Measurements from ENCODE around the gene ZDHHC8. TPM values are rescaled to one million over a fixed set of nuclear protein-coding genes. Genes with fewer than 3 reads are reported as not detected.

The ZDHHC8 gene
- total RNA-seq, 2 experiments from 2014 or later = 46.3 to 46.5 TPM

DNA sequence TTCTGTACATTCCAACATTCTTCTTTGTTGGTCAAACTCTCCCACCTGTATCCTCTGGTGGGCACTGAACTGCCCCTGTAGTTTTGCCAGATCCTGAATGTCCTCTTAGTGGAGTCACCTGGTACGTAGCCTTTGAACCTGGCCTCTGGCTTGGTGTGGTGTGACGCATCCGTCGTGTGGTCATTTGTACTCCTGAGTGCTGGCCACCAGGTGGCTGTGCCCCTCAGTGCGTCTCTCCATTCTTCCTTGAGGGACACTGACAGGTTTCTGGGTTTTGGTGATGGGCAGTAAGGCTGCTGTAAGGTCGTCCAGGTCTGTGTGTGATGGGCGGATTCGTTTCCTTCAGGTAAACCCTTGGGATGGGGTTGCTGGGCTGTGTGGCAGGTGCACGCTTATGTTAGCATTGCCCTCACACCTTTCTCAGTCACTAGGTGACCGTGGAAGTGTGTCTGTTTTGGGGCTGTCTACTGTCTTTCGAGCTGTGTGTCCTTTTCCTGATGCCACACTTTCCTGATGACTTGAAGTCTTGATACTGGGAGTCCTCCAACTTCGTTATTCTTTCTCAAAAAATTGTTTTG, 29.3 kb upstream of the ZDHHC8 start:
- H3K9me3 Mint-ChIP-seq = no peaks in the 10 kb centered on the region
- ChIA-PET CTCF (interaction anchor here (0.7 kb wide), 1 partner anchor 50 kb away, joined by 3 read pairs; no protein-coding TSS in a partner anchor), POLR2A (interaction anchor here (0.6 kb wide), 1 partner anchor 15 kb away, joined by 3 read pairs; the partner anchor contains the start of gene TRMT2A)
- peaks cover 47% of the 10 kb centered on the region for H3K4me1 Mint-ChIP-seq (ENCODE audit: low read depth)
- peak overlapping the region; percentile 62 for H3K27ac Mint-ChIP-seq
- DNase-seq = no peak
- intact Hi-C loops (cut with micrococcal nuclease) = no loop called here
- peaks cover 24% of the 10 kb centered on the region for H3K36me3 Mint-ChIP-seq
- no peaks in the 10 kb centered on the region for H3K27me3 Mint-ChIP-seq
- H3K4me3 Mint-ChIP-seq = no peak overlapping the region

DNA sequence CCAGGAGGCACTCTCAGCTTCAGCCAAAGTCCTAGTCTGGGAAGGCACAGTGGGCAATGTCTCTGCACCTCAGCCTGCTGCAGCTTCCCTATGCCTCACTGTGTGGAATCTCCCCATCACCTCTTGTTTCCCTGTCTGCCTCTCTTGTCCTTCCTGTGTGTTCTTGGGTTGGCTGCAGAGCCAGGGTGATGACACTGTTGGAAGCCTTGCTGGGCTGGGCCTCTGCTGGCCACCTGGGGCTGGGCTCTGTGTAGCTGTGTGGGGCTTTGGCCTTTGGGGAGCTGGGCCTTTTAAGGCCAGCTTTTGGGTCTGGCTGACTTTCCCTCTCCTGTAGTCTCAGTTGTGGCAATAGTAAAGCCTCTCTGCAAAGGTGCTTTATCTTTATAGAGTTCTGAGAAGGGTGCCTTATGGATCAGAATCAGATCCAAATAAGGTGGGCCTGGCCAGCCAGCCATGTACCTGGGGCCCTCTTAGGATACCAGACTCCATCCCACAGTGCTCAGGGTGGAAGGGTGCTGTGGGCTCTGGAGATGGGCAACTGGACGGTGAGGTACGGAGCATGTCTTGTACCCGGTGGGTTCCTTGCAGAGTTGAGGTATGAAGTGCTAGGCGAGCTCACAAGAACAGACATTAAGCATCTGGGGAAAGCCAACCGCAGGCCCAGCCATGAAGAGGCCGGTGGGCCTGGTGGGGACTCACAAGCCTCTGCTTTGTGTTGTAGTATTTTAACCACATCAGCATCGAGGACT, 26.0 kb upstream of the ZDHHC8 start:
- intact Hi-C loops (cut with micrococcal nuclease) = no loop called here
- Mint-ChIP-seq H3K36me3 (peaks cover 12% of the 10 kb centered on the region), H3K9me3 (no peaks in the 10 kb centered on the region), H3K27me3 (no peaks in the 10 kb centered on the region), H3K4me3 (no peak overlapping the region), H3K4me1 (ENCODE audit: low read depth) (peaks cover 18% of the 10 kb centered on the region), H3K27ac (no peak overlapping the region)
- DNase-seq = no peak
- POLR2A ChIA-PET = no interaction called here
- CTCF ChIA-PET = no interaction called here

DNA sequence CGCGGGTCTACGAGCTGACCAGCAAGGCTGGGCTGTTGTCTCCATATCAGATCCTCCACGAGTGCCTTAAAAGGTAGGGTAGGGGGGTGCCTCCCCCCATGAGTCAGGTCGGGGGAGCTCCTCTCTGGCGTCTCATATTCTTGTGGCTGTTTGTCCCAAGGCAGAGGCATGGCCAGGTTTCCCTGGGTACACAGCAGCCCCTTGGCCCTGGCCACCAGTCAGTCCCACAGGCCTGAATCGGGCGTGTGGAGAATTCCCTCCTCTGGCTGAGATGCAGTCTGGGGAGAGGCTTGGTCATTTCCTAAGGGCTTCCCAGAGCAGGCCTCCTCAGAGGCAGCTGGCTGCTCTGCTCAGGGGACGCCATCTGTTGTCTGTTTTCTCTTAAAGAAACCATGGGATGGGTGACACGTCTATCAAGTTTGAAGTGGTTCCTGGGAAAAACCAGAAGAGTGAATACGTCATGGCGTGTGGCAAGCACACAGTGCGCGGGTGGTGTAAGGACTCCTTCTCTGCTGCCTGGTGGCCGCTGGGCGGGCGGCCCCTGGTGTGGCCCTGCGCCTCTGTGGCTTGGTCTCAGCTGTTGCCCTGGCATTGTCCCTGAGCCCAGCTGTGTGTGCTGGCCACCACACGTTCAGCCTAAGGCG, 25.3 kb upstream of the ZDHHC8 start:
- ChIA-PET CTCF (interaction anchor here (1.3 kb wide), 1 partner anchor 23 kb away, joined by 3 read pairs; no protein-coding TSS in a partner anchor), POLR2A (no interaction called here)
- H3K9me3 Mint-ChIP-seq = no peaks in the 10 kb centered on the region
- H3K4me3 Mint-ChIP-seq = no peak overlapping the region
- peaks cover 14% of the 10 kb centered on the region for H3K36me3 Mint-ChIP-seq
- no peaks in the 10 kb centered on the region for H3K27me3 Mint-ChIP-seq
- intact Hi-C loops (cut with micrococcal nuclease) = no loop called here
- peaks cover 15% of the 10 kb centered on the region for H3K4me1 Mint-ChIP-seq (ENCODE audit: low read depth)
- no peak overlapping the region for H3K27ac Mint-ChIP-seq
- no peak for DNase-seq

DNA sequence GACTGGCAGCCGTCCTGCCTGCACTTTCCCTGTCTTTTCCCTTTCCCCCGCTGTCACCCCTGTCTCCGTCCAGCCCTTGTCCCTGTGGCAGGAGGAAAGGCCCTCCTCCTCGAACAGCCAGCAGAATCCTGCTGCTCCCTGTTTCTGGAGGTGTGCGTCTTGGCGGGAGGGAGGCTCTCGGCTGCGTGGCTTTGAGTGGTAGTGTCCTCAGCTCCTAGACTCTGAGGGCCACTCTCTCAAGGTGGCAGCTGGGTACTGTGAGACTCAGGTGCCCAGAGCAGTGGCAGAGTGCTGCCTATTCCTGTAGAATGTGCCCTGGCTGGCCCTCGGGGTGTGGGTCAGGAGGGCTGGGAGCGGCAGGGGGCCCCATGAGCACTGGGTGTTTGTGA, 24.8 kb upstream of the ZDHHC8 start:
- H3K36me3 Mint-ChIP-seq = peaks cover 14% of the 10 kb centered on the region

DNA sequence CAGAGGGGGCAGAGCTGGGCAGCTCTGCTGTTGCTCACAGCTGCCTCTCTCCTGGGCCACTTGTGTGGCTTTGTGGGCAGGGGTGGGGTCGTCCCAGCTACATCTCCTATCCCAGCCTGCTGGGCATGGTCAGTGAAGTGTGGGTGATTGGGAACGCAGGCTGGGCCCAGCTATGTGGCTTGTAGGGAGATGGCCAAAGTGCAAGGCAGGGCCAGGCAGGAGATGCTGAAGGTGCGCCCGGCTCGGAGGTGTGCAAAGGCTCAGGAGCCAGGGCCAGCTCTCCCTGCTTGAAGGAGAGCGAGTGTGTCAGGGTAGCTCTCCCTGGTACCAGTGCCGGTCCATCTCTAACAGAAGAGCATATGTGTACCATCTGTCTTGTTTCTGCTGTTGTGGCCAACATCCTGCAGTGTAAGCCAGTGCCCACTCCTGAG, 24.1 kb upstream of the ZDHHC8 start:
- no peak for DNase-seq
- no peaks in the 10 kb centered on the region for H3K27me3 Mint-ChIP-seq
- CTCF ChIA-PET = interaction anchor here (1.2 to 1.3 kb wide), 2 partner anchors 22 to 136 kb away, joined by 3 read pairs; no protein-coding TSS in a partner anchor

More for the DNA sequence above, 24.8 kb upstream of the ZDHHC8 start:
- H3K27me3 Mint-ChIP-seq = no peaks in the 10 kb centered on the region
- no peak overlapping the region for H3K4me3 Mint-ChIP-seq
- ChIA-PET POLR2A (no interaction called here), CTCF (interaction anchor here (1.2 to 1.3 kb wide), 2 partner anchors 22 to 135 kb away, joined by 3 read pairs; no protein-coding TSS in a partner anchor)
- intact Hi-C loops (cut with micrococcal nuclease) = no loop called here
- peaks cover 12% of the 10 kb centered on the region for H3K4me1 Mint-ChIP-seq (ENCODE audit: low read depth)
- no peak overlapping the region for H3K27ac Mint-ChIP-seq
- no peak for DNase-seq
- H3K9me3 Mint-ChIP-seq = no peaks in the 10 kb centered on the region

DNA sequence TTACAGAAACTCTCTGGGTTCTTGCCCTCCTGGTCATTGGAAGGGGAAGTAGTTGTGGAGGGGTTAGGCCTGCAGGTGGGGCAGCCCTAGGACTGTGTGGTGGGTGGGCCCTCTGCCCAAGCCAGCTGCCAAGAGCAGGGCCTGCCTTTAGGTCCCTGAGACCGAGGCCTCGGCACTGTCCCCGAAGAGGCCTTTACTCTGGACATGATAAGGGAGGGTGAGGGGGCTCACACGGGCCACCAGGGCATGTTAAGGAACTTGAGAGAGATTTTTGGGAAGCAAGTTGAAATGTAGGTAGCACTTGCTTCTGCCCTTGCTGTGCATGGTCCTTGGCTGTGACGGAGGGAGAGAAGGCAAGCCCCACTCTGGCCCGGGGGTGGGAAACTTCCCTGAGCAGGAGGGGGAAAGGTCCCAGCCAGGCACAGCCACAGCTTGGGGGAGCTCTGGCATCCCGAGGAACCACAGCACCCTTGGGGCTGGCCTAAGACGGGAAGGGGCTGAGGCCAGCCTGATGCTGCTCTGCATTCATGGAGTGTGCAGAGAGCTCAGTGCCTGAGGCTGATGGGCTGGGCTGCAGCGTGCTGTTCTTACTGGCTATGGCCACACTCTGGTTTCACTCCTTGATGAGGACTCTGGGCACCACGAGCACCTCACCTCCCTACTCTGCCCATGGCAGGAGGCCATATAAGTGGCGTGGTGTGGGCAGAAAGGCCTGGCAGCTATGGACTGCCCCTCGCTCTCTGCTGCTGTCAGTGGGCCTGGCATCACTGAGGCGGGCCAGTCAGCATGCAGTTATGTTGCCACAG, 23.4 kb upstream of the ZDHHC8 start:
- POLR2A ChIA-PET = interaction anchor here (0.9 to 1.5 kb wide), 3 partner anchors 10 to 25 kb away, joined by 3 to 6 read pairs (median 5); no protein-coding TSS in a partner anchor
- H3K27me3 Mint-ChIP-seq = no peaks in the 10 kb centered on the region
- peak overlapping the region; percentile 38 for H3K27ac Mint-ChIP-seq
- H3K4me3 Mint-ChIP-seq = no peak overlapping the region
- H3K36me3 Mint-ChIP-seq = peaks cover 8% of the 10 kb centered on the region
- CTCF ChIA-PET = interaction anchor here (1.2 kb wide), 1 partner anchor 137 kb away, joined by 3 read pairs; no protein-coding TSS in a partner anchor
- H3K4me1 Mint-ChIP-seq (ENCODE audit: low read depth) = peaks cover 11% of the 10 kb centered on the region
- no peaks in the 10 kb centered on the region for H3K9me3 Mint-ChIP-seq
- intact Hi-C loops (cut with micrococcal nuclease) = no loop called here
- no peak for DNase-seq

More for the DNA sequence above, 24.1 kb upstream of the ZDHHC8 start:
- POLR2A ChIA-PET = no interaction called here
- H3K4me3 Mint-ChIP-seq = no peak overlapping the region
- H3K36me3 Mint-ChIP-seq = peaks cover 10% of the 10 kb centered on the region
- H3K9me3 Mint-ChIP-seq = no peaks in the 10 kb centered on the region
- intact Hi-C loops (cut with micrococcal nuclease) = no loop called here
- peak overlapping the region; percentile 38 for H3K27ac Mint-ChIP-seq
- H3K4me1 Mint-ChIP-seq (ENCODE audit: low read depth) = peaks cover 11% of the 10 kb centered on the region

DNA sequence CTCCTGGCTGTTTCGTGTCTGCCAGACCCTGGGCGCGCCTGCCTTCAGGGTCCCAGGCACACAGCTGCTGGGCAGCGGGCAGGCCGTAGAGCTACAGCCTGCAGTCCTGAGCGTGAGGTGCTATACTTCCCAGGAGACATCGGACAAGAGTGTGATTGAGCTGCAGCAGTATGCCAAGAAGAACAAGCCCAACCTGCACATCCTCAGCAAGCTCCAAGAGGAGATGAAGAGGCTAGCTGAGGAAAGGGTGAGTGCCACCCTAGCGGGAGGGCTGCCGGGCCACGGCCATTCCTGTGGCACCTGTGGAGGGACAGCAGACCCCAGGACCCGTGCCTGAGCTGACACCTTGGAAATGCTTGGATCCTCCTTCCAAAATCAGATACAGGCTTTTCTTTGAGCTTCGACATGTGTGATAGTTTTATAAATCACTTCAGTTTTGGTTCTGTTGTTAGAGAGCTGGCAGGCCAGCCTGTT, 22.8 kb upstream of the ZDHHC8 start:
- H3K9me3 Mint-ChIP-seq = no peaks in the 10 kb centered on the region
- peaks cover 8% of the 10 kb centered on the region for H3K36me3 Mint-ChIP-seq
- POLR2A ChIA-PET = interaction anchor here (0.9 to 1.5 kb wide), 3 partner anchors 9 to 26 kb away, joined by 3 to 6 read pairs (median 5); no protein-coding TSS in a partner anchor
- H3K27me3 Mint-ChIP-seq = no peaks in the 10 kb centered on the region
- no peak overlapping the region for H3K27ac Mint-ChIP-seq
- no peak overlapping the region for H3K4me3 Mint-ChIP-seq
- DNase-seq = no peak
- CTCF ChIA-PET = no interaction called here
- intact Hi-C loops (cut with micrococcal nuclease) = no loop called here
- peaks cover 11% of the 10 kb centered on the region for H3K4me1 Mint-ChIP-seq (ENCODE audit: low read depth)

DNA sequence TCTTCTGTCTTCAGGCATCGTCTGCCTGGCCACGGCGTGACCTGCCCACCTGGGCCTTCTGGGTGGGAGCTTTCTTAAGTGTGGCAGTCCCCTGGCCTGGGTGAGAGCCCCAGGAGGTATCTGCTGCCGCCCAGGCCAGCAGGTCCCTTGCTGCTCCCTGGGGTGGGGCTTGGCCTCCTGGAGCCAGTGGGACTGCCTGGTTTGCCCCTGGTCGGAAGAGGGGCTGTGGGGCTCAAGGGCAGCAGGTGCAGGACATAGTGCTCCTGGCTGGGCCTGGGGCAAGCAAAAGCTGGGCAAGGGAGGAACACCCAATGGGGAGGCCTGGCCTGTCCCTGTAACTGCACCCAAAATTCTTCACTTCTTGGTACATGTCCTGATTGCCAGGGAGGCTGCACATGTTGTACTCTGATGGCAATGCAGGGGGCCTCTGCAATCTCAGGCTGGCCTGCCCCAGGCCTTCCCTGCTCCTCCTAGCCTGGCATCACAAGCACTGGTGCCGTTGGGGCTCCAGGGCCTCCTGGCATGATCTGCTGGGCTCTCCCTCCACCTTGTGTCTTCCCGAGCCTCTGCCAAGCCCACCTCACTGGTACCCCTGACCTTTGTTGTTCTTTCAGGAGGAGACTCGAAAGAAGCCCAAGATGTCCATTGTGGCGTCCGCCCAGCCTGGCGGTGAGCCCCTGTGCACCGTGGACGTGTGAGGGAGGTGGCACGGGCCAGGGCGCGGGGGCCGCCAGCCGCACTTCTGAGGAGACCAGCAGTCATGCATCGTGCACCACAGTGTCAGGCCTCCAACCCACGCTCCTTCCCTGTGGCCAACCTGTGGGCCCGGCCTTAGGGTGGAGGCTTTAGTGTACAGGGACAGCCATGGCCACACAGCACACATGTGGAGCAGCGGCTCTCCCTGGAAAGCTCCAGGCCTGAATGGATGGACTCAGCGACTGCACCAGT, 21.9 kb upstream of the ZDHHC8 start:
- Mint-ChIP-seq H3K4me3 (no peak overlapping the region), H3K9me3 (no peaks in the 10 kb centered on the region), H3K36me3 (peaks cover 12% of the 10 kb centered on the region), H3K27ac (no peak overlapping the region), H3K4me1 (ENCODE audit: low read depth) (peaks cover 11% of the 10 kb centered on the region), H3K27me3 (no peaks in the 10 kb centered on the region)
- CTCF ChIA-PET = interaction anchor here (1.3 kb wide), 1 partner anchor 145 kb away, joined by 4 read pairs; no protein-coding TSS in a partner anchor
- no peak for DNase-seq
- intact Hi-C loops (cut with micrococcal nuclease) = no loop called here
- POLR2A ChIA-PET = interaction anchor here (0.9 to 1.5 kb wide), 5 partner anchors 8 to 26 kb away, joined by 3 to 6 read pairs (median 5); no protein-coding TSS in a partner anchor

DNA sequence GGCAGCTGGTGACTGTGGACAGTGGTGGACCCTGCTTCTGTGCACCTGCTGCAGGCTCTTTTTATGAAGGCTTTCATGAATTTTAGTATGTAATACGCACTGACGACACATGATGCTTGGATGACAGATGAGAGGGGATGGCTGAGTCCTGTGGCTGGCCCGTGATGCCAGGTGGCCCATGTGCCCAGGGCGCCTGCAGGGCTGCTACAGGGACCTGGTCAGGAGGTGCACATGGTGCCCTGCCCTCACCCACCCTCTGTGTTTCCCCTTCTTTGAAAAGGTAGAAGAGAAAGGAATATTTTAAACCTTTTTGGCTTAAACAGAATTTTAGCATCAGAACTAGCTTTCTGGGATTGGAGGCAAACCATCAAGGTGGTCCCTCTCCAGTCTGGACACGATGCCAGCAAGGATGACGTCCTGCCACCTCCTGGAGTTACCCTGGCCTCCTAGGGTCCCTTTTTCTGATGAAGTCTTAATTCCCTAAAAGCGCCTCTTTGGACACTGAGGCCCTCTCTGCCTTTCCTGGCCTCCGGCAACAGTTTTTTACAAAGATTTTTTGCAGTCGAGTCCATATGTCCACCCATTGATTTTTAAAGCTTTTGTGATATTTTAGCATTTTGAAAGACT, 21.1 kb upstream of the ZDHHC8 start:
- no peaks in the 10 kb centered on the region for H3K27me3 Mint-ChIP-seq
- H3K4me1 Mint-ChIP-seq (ENCODE audit: low read depth) = peaks cover 16% of the 10 kb centered on the region
- intact Hi-C loops (cut with micrococcal nuclease) = no loop called here
- no peak overlapping the region for H3K4me3 Mint-ChIP-seq
- no peak for DNase-seq
- H3K9me3 Mint-ChIP-seq = no peaks in the 10 kb centered on the region
- peaks cover 18% of the 10 kb centered on the region for H3K36me3 Mint-ChIP-seq
- ChIA-PET POLR2A (interaction anchor here (1.2 to 1.3 kb wide), 2 partner anchors 9 to 10 kb away, joined by 3 to 5 read pairs; no protein-coding TSS in a partner anchor), CTCF (interaction anchor here (0.6 to 1.7 kb wide), 9 partner anchors 10 to 145 kb away, joined by 3 to 14 read pairs (median 4); no protein-coding TSS in a partner anchor)
- peak overlapping the region; percentile 86 for H3K27ac Mint-ChIP-seq

DNA sequence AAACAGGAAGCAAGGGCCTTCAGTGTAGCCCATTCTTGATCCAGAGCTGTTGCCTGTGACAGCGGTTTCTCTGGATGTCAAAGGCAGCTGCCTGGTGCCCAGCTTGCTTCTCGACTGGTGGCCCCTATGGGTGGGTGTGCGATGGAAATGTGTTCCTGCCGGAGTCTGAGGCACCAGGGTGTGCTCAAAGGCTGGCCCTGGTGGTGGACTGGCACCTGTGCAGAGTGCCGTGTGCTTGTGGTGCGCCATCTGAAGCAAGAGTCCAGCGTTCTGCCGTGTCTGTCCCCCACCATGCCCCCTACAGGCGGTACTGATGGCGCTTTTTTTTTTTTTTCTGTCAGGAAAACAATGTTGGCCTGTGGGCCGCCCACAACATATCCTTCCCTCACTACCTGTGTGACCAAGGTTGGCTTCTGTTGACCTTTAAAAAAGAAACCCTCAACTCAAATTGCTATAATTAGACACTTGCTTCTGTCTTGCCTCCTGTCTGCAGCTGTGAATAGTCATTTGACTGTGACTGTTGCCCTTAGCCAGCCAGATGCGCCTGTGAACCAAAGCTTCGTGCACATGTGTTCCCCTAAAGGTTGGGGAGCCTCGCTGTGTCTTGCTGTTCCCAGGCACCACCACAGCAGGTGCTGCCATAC, 20.4 kb upstream of the ZDHHC8 start:
- intact Hi-C loops (cut with micrococcal nuclease) = no loop called here
- CTCF ChIA-PET = interaction anchor here (0.6 to 1.7 kb wide), 12 partner anchors 10 to 477 kb away, joined by 3 to 14 read pairs (median 3); no protein-coding TSS in a partner anchor
- H3K4me3 Mint-ChIP-seq = no peak overlapping the region
- H3K9me3 Mint-ChIP-seq = no peaks in the 10 kb centered on the region
- DNase-seq = peak; percentile 54
- POLR2A ChIA-PET = interaction anchor here (1.2 to 1.3 kb wide), 2 partner anchors 8 to 10 kb away, joined by 3 to 5 read pairs; no protein-coding TSS in a partner anchor
- H3K27me3 Mint-ChIP-seq = no peaks in the 10 kb centered on the region
- peak overlapping the region; percentile 86 for H3K27ac Mint-ChIP-seq
- peaks cover 20% of the 10 kb centered on the region for H3K36me3 Mint-ChIP-seq
- H3K4me1 Mint-ChIP-seq (ENCODE audit: low read depth) = peaks cover 19% of the 10 kb centered on the region

Data from activated CD4-positive, alpha-beta memory T cell treated with anti-CD3 and anti-CD28 coated beads for 36 hours (primary cell).